GM18520 (cell line): ENCODE measurements around the gene PLA2G2F.

ENCODE experiments used
- ATAC-seq: cut with Tn5 transposase; IDR thresholded peaks from one replicate; pipeline ENCODE4 v1.9.1; 2021; ENCODE audit not compliant: unreplicated experiment

Gene PLA2G2F

DNA sequence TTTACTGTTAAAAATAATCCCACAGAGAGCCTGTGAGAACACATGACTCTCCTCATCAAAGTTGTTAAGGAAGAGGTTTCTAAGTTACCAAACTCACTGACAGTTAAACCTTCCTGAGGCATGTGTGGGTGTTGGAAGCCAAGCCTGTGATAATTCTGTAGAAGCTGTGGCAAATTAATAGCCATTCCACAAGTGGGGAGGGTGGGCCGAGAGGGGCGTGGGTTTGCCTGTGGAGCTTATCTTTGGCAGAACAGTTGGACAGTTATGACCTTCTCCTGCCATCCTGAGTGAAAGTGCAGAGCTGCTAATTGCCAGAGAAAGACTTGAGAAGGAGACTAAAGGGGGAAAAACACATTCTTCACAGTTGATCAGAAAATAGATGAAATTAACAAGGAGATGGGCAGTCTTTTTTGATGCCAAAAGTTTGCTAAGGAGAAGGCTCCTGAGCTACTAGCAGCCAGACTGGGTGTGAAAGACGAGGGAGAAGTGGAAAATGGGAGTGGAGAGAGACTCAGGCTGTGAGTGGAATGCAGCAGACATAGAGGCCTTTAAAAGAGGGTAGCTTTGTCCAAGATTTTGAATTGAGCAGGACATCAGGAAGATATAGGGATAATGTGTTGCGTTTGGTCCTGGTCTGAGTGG lies 48.8 kb downstream of the PLA2G2F start:
- no peak for ATAC-seq

DNA sequence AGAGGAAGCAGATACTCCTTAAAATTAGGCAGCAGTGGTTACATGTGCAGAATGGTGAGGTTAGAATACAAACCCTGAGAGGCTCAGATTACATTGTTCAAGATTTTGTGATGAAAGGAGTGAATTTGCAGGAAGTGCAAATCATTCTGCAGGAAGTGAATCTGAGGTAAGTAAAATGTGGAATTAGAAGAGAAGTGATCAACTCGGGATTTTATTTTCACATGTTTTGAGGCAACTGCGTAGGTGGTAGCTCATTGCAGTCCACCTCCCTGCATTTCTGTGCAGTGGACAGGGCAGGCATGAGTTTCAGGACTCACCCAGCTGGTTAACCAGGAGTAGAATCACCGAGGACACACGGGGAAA lies 49.3 kb downstream of the PLA2G2F start:
- ATAC-seq, result no peak

DNA sequence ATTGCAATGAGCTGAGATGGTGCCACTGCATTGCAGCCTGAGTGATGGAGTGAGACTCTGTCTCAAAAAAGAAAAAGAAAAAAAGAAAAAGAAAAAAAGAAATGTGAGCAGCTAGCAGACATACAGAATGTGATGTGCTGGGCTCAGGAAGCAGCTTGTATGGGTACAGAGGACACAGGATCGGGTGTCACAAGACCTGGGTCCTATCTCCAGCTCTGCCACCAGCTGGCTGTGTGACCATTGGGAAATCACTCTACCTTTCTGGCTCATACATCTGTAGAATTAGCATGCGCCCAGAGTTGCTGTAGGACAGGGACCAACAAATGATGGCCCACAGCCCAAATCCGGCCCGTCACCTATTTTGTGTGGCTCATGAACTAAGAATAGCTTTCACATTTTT lies 50.5 kb downstream of the PLA2G2F start:
- ATAC-seq, result no peak

DNA sequence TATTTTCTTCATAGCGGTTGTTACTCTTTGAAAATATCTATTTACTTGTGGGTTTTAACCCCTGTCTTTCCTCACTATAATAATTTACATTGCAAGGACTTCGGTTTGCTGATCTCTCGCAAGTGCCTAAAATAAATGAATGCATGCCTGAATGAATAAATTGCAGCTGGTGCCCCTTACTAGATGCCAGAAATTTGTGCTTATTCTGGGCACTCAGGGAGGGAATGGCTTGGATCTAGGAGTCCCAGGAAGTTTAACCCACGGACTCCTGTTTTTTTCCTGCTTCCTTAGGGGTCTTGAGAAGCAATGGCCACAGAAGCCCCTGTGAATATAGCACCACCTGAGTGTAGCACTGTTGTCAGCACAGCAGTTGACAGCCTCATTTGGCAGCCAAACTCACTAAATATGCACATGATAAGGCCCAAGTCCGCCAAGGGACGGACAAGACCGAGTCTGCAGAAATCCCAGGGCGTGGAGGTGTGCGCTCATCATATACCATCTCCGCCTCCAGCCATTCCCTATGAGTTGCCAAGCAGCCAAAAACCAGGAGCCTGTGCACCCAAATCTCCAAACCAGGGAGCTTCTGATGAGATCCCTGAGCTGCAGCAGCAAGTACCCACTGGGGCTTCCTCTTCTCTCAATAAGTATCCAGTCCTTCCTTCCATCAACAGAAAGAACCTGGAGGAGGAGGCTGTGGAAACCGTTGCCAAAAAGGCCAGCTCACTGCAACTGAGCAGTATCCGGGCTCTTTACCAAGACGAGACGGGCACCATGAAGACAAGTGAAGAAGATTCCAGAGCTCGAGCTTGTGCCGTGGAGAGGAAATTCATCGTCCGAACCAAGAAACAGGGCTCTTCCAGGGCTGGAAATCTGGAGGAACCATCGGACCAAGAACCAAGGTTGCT lies 51.4 kb downstream of the PLA2G2F start:
- no peak for ATAC-seq

DNA sequence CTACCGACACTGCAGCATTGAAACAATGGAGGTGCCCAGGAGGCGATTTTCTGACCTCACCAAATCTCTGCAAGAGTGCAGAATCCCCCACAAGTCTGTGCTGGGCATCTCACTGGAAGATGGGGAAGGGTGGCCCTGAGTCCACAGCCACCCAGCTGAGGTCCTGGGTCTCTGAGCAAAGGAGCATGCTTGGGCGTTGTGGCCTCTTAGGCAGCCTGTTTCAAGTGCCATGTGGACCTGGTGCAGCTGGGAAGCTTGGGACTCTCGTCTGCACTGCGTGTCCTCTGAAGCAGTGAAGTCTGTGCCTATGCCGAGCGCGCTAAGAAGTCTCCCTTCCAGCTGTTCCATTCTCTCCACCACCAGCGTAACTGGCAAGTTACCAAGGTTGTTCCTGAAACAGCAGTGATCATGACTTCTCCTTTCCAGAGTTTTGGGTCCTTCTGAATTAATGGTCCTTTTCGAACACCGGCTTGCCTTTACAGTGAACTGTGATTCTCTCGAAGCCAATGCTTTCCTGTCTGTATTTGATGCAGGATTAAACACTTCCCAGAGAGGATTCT lies 52.2 kb downstream of the PLA2G2F start:
- no peak for ATAC-seq

DNA sequence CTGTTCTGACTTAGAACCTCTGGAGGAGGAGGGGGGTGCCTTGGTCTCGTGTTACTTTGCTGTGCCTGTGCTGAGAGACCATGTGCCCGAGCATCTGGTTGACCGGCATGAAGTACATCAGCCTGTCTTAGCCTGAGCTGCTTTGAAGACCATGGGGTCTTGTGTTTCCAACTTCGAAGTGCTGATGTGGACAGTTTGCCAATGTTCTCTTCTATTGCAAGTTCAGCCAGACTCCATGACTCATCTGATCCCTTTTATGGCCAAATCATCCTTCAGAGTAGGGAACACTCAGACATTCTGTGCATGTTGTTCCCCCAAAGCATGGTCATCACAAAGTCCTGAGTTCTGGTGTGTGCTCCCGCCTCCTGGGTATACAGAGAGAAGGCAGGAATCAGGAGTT lies 53.2 kb downstream of the PLA2G2F start:
- no peak for ATAC-seq

DNA sequence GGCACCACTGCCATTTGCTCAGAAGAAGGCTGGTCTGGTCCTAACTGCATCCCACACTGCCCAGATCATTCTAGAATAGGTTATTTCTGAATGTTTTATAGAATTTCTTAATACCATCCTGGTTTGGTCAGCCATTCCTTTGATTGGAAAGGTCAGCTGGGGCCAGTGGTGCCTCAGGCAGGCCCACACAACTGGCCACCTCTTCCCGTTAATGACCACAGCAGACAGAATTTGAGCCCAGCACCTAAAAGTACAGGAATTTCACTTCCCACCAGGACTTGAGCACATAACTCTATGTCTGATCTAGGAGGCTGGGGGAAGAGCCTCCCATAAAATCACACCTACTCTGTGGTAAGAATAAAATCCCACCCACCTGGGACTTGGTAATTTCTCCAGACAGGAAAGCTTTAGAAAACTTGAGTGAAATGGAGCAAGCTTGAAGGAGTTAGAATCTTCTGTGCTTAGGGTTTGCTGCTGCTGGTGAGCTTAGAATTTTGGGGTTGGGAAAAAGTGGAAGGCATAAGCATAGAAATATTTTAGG lies 53.8 kb downstream of the PLA2G2F start:
- ATAC-seq, result no peak

DNA sequence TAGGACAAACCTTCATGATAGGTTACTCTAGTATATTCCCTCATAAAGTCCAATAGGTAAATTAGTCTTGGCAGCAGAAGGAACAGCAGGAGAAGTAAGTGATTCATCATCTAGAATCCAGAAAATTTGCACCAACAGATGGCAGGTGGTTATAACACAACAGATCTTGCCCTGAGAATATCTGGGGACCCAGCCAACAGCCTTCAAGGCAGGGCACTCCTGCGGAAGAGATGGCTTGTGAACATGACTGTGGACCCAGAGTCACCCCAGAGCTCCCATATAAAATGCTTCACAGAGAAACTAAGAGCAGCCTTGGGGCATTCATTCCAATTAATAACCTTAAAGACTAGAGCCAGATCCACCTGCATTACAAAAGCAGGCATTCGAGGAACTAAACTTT lies 55.1 kb downstream of the PLA2G2F start:
- ATAC-seq, result no peak

DNA sequence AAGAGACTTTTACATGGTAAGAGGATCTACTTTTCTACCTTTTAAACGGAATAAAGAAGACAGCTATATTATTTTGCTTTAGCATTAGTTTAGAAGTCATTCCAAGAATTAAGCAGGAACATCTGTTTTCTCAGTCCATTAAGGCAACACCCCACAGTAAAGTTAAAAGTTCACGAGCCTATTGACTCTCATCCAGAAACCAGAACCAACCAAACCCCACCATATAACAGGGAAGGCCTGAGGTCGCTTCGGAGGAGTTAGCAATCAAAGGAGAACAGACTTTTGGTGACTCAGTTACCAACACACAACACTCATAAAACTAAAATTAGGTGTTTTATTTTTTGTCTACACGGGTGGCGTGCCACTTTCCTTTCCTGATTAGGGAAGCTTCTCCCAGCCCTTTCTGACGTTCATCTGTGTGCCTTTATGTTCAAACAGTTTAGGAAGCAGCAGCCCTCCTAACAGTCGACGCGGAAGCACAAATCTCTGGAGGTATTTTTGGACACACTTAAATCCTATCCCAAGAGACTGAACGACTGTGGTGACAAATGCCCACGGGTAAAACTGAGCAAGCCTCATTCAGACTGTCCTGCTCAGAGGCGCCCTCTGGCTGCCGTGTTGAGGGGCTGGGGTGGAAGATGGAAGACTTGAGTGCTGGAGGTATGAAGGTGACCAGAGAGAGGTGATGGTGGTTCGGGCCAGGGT lies 55.8 kb downstream of the PLA2G2F start:
- no peak for ATAC-seq

DNA sequence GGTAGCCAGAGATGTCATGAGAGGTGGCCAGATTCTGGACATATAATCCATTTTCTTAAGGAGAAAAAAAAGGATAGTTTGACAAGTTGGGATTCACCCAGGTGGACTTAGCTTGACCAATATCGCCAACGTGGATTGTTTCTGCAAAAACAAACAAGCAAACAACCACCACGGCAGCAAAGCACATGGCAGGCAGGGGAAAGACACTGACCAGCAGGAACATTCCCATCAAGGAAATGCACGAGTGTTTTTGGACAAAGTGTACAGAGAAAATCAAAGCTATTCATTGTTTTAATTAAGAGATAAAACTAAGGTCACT lies 56.3 kb downstream of the PLA2G2F start:
- ATAC-seq, result no peak

DNA sequence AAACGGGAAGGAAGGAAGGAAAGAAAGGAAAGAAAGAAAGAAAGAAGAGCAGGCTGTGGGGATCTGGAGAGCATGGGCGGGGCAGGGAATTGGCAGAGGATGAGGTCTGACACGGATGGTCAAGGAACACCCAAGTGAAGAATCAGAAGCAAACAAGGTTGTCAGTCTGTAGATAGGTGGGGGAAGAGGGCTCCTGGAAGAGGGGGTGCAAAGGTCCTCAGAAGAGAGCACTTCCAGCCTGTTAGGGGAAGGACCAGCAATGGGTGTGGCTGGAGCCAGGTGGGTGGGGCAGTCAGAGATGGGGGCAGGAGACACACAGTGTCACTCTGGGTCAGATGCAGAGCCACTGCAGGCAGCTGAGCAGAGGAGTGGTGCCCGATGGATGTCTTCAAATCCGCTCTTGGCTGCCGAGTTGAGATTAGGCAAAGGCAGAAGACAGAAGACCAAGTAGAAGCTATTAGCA lies 58.2 kb downstream of the PLA2G2F start:
- ATAC-seq, result no peak

DNA sequence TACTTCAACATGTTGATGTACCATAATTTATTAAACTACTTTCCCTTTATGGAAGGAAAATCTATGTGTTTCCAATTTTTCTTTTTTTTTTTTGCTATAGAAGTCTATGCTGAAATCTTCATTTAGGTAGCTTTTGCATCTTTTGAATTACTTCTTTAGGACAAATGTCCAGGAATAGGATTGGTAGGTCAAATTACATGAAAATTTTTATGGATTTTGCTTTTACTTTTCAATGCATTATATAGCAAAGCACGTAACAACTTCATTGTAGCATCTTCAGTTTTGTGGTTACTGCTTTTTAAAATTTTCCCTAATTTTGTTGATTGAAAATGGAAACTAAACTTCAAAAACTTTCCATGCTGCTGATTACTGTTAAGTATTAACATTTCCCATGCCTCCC lies 59.2 kb downstream of the PLA2G2F start:
- no peak for ATAC-seq

DNA sequence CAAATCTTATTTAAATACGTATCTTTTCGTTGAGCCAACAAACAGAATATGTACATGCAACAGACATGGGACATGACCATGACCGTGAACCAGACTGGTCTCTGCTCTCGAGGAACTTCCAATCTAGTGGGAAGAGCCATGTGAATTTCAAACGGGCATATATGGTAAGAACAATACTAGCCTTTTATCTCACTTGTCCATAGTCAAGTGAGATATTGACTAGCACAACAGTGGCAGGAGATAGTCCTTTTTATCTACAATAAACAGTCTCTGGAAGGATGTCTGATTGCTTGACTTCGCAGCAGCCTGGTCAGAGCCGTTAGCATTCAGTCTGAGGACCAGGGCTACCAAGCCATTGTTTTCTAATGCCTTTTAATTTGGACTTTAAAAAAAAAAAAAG lies 59.8 kb downstream of the PLA2G2F start:
- ATAC-seq, result no peak

DNA sequence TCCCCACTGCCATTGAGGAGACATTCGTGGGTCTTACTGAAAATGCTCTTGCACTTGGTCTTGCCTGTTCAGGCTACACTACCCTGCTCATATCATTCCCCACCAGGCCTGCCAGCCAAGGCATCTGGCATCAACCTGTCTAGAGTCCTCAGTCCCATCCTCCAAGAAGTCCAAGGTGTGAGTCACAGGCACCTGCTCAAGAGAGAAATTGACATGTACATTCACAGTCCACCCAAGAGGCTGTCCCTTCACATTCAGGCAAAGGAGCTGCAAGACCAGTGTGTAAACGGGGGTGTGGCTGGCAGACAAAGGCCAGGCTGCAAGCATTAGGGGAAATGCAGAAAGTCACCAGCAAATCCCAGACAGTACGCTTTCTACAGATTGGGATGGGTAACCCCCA lies 60.3 kb downstream of the PLA2G2F start:
- no peak for ATAC-seq

DNA sequence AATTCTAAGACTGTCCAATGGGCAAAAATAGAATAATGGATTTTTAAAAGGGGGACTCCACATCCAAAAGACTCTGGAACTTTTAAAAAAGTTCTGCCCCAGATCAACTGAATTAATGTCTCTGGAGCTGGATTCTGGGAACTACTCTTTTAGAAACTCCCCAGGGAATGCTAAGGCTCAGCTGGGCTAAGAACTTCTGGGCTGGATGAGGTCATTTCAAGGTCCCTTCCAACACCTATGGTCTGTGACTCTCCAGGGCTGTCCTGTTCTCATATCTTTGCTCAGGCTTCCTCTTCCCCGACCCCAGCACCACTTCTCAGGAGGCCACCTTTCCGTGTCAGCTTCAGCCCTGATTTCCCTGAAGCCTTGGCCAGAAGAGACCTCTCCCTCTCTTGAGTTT lies 60.7 kb downstream of the PLA2G2F start:
- ATAC-seq, result no peak
